ENCODE results near the gene LSG1. TPM values are rescaled to one million over a fixed set of nuclear protein-coding genes. Genes with fewer than 3 reads are reported as not detected.

Gene LSG1
- total RNA-seq = 22.0 and 32.3 TPM in 2 replicates

GRCh38 chr3:194671900-194672808 lies at the start of gene LSG1:
TSS of gene LSG1 (minus strand) at chr3:194672191. CDS start at chr3:194672162, 29 bp downstream.

GRCh38 chr3:194685718-194686413 lies 13.9 kb upstream of the LSG1 start, which contains the start of gene FAM43A:
TSS of gene FAM43A (plus strand) at chr3:194685883. CDS start at chr3:194686827, 944 bp downstream.

GRCh38 chr3:194633349-194634004 lies 38.5 kb downstream of the LSG1 start, which contains the start of gene TMEM44:
TSS of gene TMEM44 (minus strand) at chr3:194633419. CDS start at chr3:194633215, 204 bp downstream.

Other genes with a start within 250 kb of the LSG1 start
- gene ATP13A3, start 185.2 kb downstream of the LSG1 start, total RNA-seq = 292 and 419 TPM in 2 replicates
- gene TMEM44, start 38.8 kb downstream of the LSG1 start, total RNA-seq = 13.8 and 15.7 TPM in 2 replicates
- gene FAM43A, start 13.7 kb upstream of the LSG1 start, total RNA-seq = 13.1 and 25.8 TPM in 2 replicates